ENCODE measurements around the gene CRISP2.
"Not testable (repeated sequence)": the region's sequence is repeated elsewhere in the genome, so short reads cannot be mapped to it uniquely, and the experiment has no call there.

Gene CRISP2

GRCh38 chr6:49664054-49664453, 49.3 kb downstream of the CRISP2 start:
- in situ Hi-C loops (cut with MboI; ENCODE audit: low pct_unique_long_range_greater_than_20kb, low sequenced_read_pairs); DNase-seq: not testable (repeated sequence)

GRCh38 chr6:49662892-49663261, 50.5 kb downstream of the CRISP2 start:
- no peak for DNase-seq
- in situ Hi-C loops (cut with MboI; ENCODE audit: low pct_unique_long_range_greater_than_20kb, low sequenced_read_pairs) = no loop called here

- in situ Hi-C loops (cut with MboI; ENCODE audit: low pct_unique_long_range_greater_than_20kb, low sequenced_read_pairs) = no loop called here
- no peak for DNase-seq
Measured at GRCh38 chr6:49662231-49662891, 51.0 kb downstream of the CRISP2 start.

GRCh38 chr6:49653942-49654341, 59.4 kb downstream of the CRISP2 start:
- no peak for DNase-seq
- in situ Hi-C loops (cut with MboI; ENCODE audit: low pct_unique_long_range_greater_than_20kb, low sequenced_read_pairs) = no loop called here

GRCh38 chr6:49653438-49653837, 59.9 kb downstream of the CRISP2 start:
- in situ Hi-C loops (cut with MboI; ENCODE audit: low pct_unique_long_range_greater_than_20kb, low sequenced_read_pairs) = no loop called here
- no peak for DNase-seq

GRCh38 chr6:49651239-49651638, 62.1 kb downstream of the CRISP2 start:
- no peak for DNase-seq
- in situ Hi-C loops (cut with MboI; ENCODE audit: low pct_unique_long_range_greater_than_20kb, low sequenced_read_pairs) = no loop called here

GRCh38 chr6:49649988-49650387, 63.4 kb downstream of the CRISP2 start:
- in situ Hi-C loops (cut with MboI; ENCODE audit: low pct_unique_long_range_greater_than_20kb, low sequenced_read_pairs) = no loop called here
- DNase-seq = peak; percentile 16

- in situ Hi-C loops (cut with MboI; ENCODE audit: low pct_unique_long_range_greater_than_20kb, low sequenced_read_pairs) = no loop called here
- no peak for DNase-seq
Measured at GRCh38 chr6:49648036-49648435, 65.3 kb downstream of the CRISP2 start.

GRCh38 chr6:49647476-49647875, 65.9 kb downstream of the CRISP2 start:
- no peak for DNase-seq
- in situ Hi-C loops (cut with MboI; ENCODE audit: low pct_unique_long_range_greater_than_20kb, low sequenced_read_pairs) = no loop called here

- no peak for DNase-seq
- in situ Hi-C loops (cut with MboI; ENCODE audit: low pct_unique_long_range_greater_than_20kb, low sequenced_read_pairs) = no loop called here
Measured at GRCh38 chr6:49646942-49647341, 66.4 kb downstream of the CRISP2 start.

GRCh38 chr6:49646130-49646824, 67.1 kb downstream of the CRISP2 start:
- in situ Hi-C loops (cut with MboI; ENCODE audit: low pct_unique_long_range_greater_than_20kb, low sequenced_read_pairs) = no loop called here
- peak; percentile 91 for DNase-seq

GRCh38 chr6:49645139-49645538, 68.2 kb downstream of the CRISP2 start:
- in situ Hi-C loops (cut with MboI; ENCODE audit: low pct_unique_long_range_greater_than_20kb, low sequenced_read_pairs) = no loop called here
- DNase-seq = no peak
